Stomach (tissue), 9 donors: ENCODE results near the gene TSPAN14. TPM values are rescaled to one million over a fixed set of nuclear protein-coding genes. Genes with fewer than 3 reads are reported as not detected.

ENCODE experiments used
- DNase-seq, 2 donors: peaks; one replicate each; pipeline versions ENCODE4 v3.0.0 to v3.0.0-alpha.2; 2013 to 2019
- H3K27ac ChIP-seq, 5 donors: fragments of 200-600 bp in 4 of 5; sonication (generic) in 4 of 5; one replicate each; pipeline ENCODE4 v1.5.1; 2013 to 2019; ENCODE audit warnings: mild to moderate bottlenecking in 1 of 5, moderate library complexity in 1 of 5
- H3K27me3 ChIP-seq, 3 donors: fragments of 200-600 bp; sonication (generic); one replicate each; pipeline ENCODE4 v1.5.1; 2017 to 2019; ENCODE audit warnings: mixed run types in 1 of 3
- H3K36me3 ChIP-seq, 4 donors: fragments of 200-600 bp; sonication (generic); 1 replicate in 3 of 4; 2 replicates in 1 of 4; pipeline ENCODE4 v1.5.1; 2016 to 2019
- H3K4me1 ChIP-seq, 4 donors: fragments of 200-600 bp; sonication (generic); one replicate each; pipeline ENCODE4 v1.5.1; 2016 to 2019
- H3K4me3 ChIP-seq, 4 donors: fragments of 200-600 bp; sonication (generic) in 3 of 4; one replicate each; pipeline ENCODE4 v1.5.1; 2016 to 2019; ENCODE audit warnings: mild to moderate bottlenecking in 1 of 4
- H3K9me3 ChIP-seq, 4 donors: fragments of 200-600 bp; sonication (generic); one replicate each; pipeline ENCODE4 v1.5.1; 2016 to 2019
- CTCF ChIP-seq, 7 experiments: fragments of 450-650 bp in 4 of 7; fragments of 200-600 bp in 3 of 7; sonication (generic) in 3 of 7; IDR thresholded peaks; one replicate each; pipeline ENCODE4 v1.5.1; 2016 to 2019; ENCODE audit warnings: antibody characterized with exemption in 7 of 7, control low read depth in 2 of 7, mild to moderate bottlenecking in 1 of 7
- EP300 ChIP-seq: sonication (generic); formaldehyde crosslinking; IDR thresholded peaks from one replicate; pipeline ENCODE4 v1.6.1; 2017; ENCODE audit warnings: antibody characterized with exemption
- POLR2A ChIP-seq, 4 donors: fragments of 450-650 bp; IDR thresholded peaks; one replicate each; pipeline ENCODE4 v1.6.1; 2016; ENCODE audit warnings: antibody characterized with exemption in 4 of 4, control low read depth in 2 of 4, mild to moderate bottlenecking in 1 of 4, moderate library complexity in 1 of 4
- POLR2AphosphoS5 ChIP-seq, 3 donors: sonication (generic); formaldehyde crosslinking; IDR thresholded peaks; one replicate each; pipeline ENCODE4 v1.6.1; 2016; ENCODE audit warnings: antibody characterized with exemption in 3 of 3
- WGBS, 5 donors: extraction: QIAGEN DNeasy Blood & Tissue Kit in 3 of 5; methylation state at CpG; one replicate each; pipeline versions ENCODE4 v1.1.5 to v1.1.7; 2013 to 2018; 5-methylcytosine and 5-hydroxymethylcytosine counted together
- intact Hi-C: fragments of 100-400 bp; cut with DNase I; formaldehyde crosslinking; loops from one replicate; pipeline ENCODE4 v1.15.1; 2023; ENCODE audit warnings: low total_unique reads
- polyA plus RNA-seq, 3 donors: library from polyadenylated mRNA; stranded (reverse); fragments of 200-250 nt; gene quantifications; one replicate each; pipeline ENCODE4 v1.2.3, GENCODE V29; 2013
- total RNA-seq, 5 donors: library from RNA; depleted of rRNA; stranded (reverse); fragments of >200 nt; gene quantifications; one replicate each; pipeline versions ENCODE4 v1.1.0 to v1.2.3, GENCODE V29; 2014 to 2016
- donor health status: healthy with polysubstance abuse.
- donor health status: Bipolar disorder and iron deficiency.
- donor health status: healthy.

TSPAN14 gene
- total and polyA plus RNA-seq, 8 donors: 7.0 to 82.6 (median 30.5) TPM

- intact Hi-C loops: no loop called here
Measured at GRCh38 chr10:80528901-80529300, 74.8 kb downstream of the TSPAN14 start.

GRCh38 chr10:80529604-80530003 is 75.5 kb downstream of the TSPAN14 start:
- 57 to 78% (median 72%) methylated on average over 12 of the region's 12 CpGs for WGBS, 5 donors
- no peaks in the 10 kb centered on the region for H3K36me3 ChIP-seq
- no peaks in the 10 kb centered on the region for H3K9me3 ChIP-seq
- DNase-seq: peak in 1 of 2 donors; percentile 44
- no peak overlapping the region for H3K4me3 ChIP-seq
- H3K27me3 ChIP-seq: no peaks in the 10 kb centered on the region
- no peak for TF ChIP-seq POLR2AphosphoS5 (IDR thresholded peaks at IDR 0.05)
- TF ChIP-seq POLR2A (IDR thresholded peaks at IDR 0.05): no peak
- TF ChIP-seq EP300: no peak
- TF ChIP-seq CTCF (IDR thresholded peaks at IDR 0.05): no peak
- H3K4me1 ChIP-seq: peaks cover 0 to 27% (median 7%) of the 10 kb centered on the region in 4 donors
- H3K27ac ChIP-seq: peak overlapping the region in 3 of 5 donors; percentile 10 to 60 (median 39)
- intact Hi-C loops: no loop called here

More at GRCh38 chr10:80528901-80529300, 74.8 kb downstream of the TSPAN14 start:
- Histone ChIP-seq H3K27ac (peak overlapping the region in 3 of 5 donors; percentile 10 to 60 (median 39)), H3K4me1 (peaks cover 0 to 32% (median 7%) of the 10 kb centered on the region in 4 donors), H3K27me3 (no peaks in the 10 kb centered on the region), H3K36me3 (no peaks in the 10 kb centered on the region), H3K4me3 (no peak overlapping the region), H3K9me3 (no peaks in the 10 kb centered on the region)
- WGBS, 5 donors: 83 to 88% (median 85%) methylated on average over 4 to 6 of the region's 6 CpGs
- TF ChIP-seq CTCF (IDR thresholded peaks at IDR 0.05) (no peak), POLR2AphosphoS5 (IDR thresholded peaks at IDR 0.05) (no peak), POLR2A (IDR thresholded peaks at IDR 0.05) (no peak), EP300 (no peak)
- no peak for DNase-seq

- TF ChIP-seq EP300 (no peak), POLR2AphosphoS5 (IDR thresholded peaks at IDR 0.05) (no peak), POLR2A (IDR thresholded peaks at IDR 0.05) (no peak), CTCF (IDR thresholded peaks at IDR 0.05) (peak in 3 of 7 experiments; percentile 12 to 16 (median 15))
- H3K4me3 ChIP-seq: no peak overlapping the region
- DNase-seq: peak in 1 of 2 donors; percentile 43
- no peaks in the 10 kb centered on the region for H3K9me3 ChIP-seq
- peak overlapping the region in 1 of 5 donors; percentile 60 for H3K27ac ChIP-seq
- intact Hi-C loops: no loop called here
- H3K4me1 ChIP-seq: peaks cover 0 to 27% (median 7%) of the 10 kb centered on the region in 4 donors
- no peaks in the 10 kb centered on the region for H3K27me3 ChIP-seq
- WGBS, 5 donors: 11 to 42% (median 35%) methylated on average over 2 of the region's 2 CpGs
- no peaks in the 10 kb centered on the region for H3K36me3 ChIP-seq
Measured at GRCh38 chr10:80530251-80530650, 76.1 kb downstream of the TSPAN14 start.

GRCh38 chr10:80530816-80531215 is 76.7 kb downstream of the TSPAN14 start:
- no peak for DNase-seq
- no peak overlapping the region for H3K4me3 ChIP-seq
- H3K9me3 ChIP-seq: no peaks in the 10 kb centered on the region
- intact Hi-C loops: no loop called here
- no peaks in the 10 kb centered on the region for H3K27me3 ChIP-seq
- H3K36me3 ChIP-seq: no peaks in the 10 kb centered on the region
- WGBS, 5 donors: 24 to 39% (median 37%) methylated on average over 2 of the region's 2 CpGs
- no peak overlapping the region for H3K27ac ChIP-seq
- TF ChIP-seq POLR2A (IDR thresholded peaks at IDR 0.05) (no peak), CTCF (IDR thresholded peaks at IDR 0.05) (no peak)
- peaks cover 0 to 31% (median 11%) of the 10 kb centered on the region in 4 donors for H3K4me1 ChIP-seq
